SK-N-SH treated with all-trans-retinoic acid at 6 μM for 48 hours (cell line): ENCODE results near the gene SON.

ENCODE experiments used
- ATAC-seq: fragments of 200-7000 bp; cut with Tn5 transposase; 3 replicates; pipeline ENCODE4 v1.9.1; 2020; ENCODE audit warnings: mild to moderate bottlenecking, moderate library complexity
- ARNTL ChIP-seq: fragments of 450-650 bp; formaldehyde crosslinking; IDR thresholded peaks from 2 replicates; pipeline ENCODE4 v1.5.0; 2020; ENCODE audit warnings: low read depth, mild to moderate bottlenecking, moderate library complexity, borderline replicate concordance
- BACH2 ChIP-seq: fragments of 250-450 bp; sonication (Bioruptor Pico); IDR thresholded peaks from 2 replicates; pipeline ENCODE4 v1.9.0; 2021; ENCODE audit warnings: mild to moderate bottlenecking, borderline replicate concordance
- CREB5 ChIP-seq: fragments of 250-450 bp; sonication (Bioruptor Pico); IDR thresholded peaks from 2 replicates; pipeline ENCODE4 v1.5.1; 2020; ENCODE audit warnings: low read depth, mild to moderate bottlenecking, moderate library complexity
- CSDC2 ChIP-seq: fragments of 250-450 bp; sonication (Bioruptor Pico); IDR thresholded peaks from 2 replicates; pipeline ENCODE4 v1.5.0; 2020; ENCODE audit warnings: mild to moderate bottlenecking, moderate library complexity
- CSRNP3 ChIP-seq: fragments of 250-450 bp; sonication (Bioruptor Pico); IDR thresholded peaks from 2 replicates; pipeline ENCODE4 v1.5.1; 2021; ENCODE audit warnings: mild to moderate bottlenecking, moderate library complexity
- ESRRG ChIP-seq: fragments of 250-450 bp; sonication (Bioruptor Pico); IDR thresholded peaks from 2 replicates; pipeline ENCODE4 v1.6.1; 2021; ENCODE audit warnings: mild to moderate bottlenecking
- ISL1 ChIP-seq: fragments of 250-450 bp; sonication (Bioruptor Pico); IDR thresholded peaks from 2 replicates; pipeline ENCODE4 v2.1.2; 2022; ENCODE audit warnings: mild to moderate bottlenecking, moderate library complexity
- OSR1 ChIP-seq: fragments of 250-450 bp; sonication (Bioruptor Pico); IDR thresholded peaks from 2 replicates; pipeline ENCODE4 v1.8.0; 2022; ENCODE audit warnings: moderate library complexity, mild to moderate bottlenecking, inconsistent platforms
- POU6F1 ChIP-seq: fragments of 250-450 bp; sonication (Bioruptor Pico); IDR thresholded peaks from 2 replicates; pipeline ENCODE4 v1.8.0; 2021; ENCODE audit warnings: low read depth, mild to moderate bottlenecking, moderate library complexity, borderline replicate concordance
- PPARA ChIP-seq: fragments of 250-450 bp; sonication (Bioruptor Pico); IDR thresholded peaks from 2 replicates; pipeline ENCODE4 v1.5.0; 2020; ENCODE audit warnings: mild to moderate bottlenecking, borderline replicate concordance
- RARB ChIP-seq: fragments of 250-450 bp; sonication (Bioruptor Pico); IDR thresholded peaks from 2 replicates; pipeline ENCODE4 v1.8.0; 2021; ENCODE audit warnings: mild to moderate bottlenecking, moderate library complexity
- SNAI2 ChIP-seq: fragments of 250-450 bp; sonication (Bioruptor Pico); IDR thresholded peaks from 2 replicates; pipeline ENCODE4 v1.5.0; 2020; ENCODE audit warnings: mild to moderate bottlenecking, moderate library complexity
- TCF4 ChIP-seq: fragments of 250-450 bp; sonication (Bioruptor Pico); IDR thresholded peaks from 2 replicates; pipeline ENCODE4 v1.8.0; 2021; ENCODE audit warnings: mild to moderate bottlenecking, moderate library complexity, borderline replicate concordance
- TOX ChIP-seq: fragments of 250-450 bp; sonication (Bioruptor Pico); IDR thresholded peaks from 2 replicates; pipeline ENCODE4 v1.8.0; 2021; ENCODE audit warnings: mild to moderate bottlenecking, moderate library complexity, borderline replicate concordance
- TSHZ2 ChIP-seq: fragments of 250-450 bp; sonication (Bioruptor Pico); IDR thresholded peaks from 2 replicates; pipeline ENCODE4 v1.5.0; 2020; ENCODE audit warnings: mild to moderate bottlenecking, moderate library complexity
- ZC3H10 ChIP-seq: fragments of 250-450 bp; sonication (Bioruptor Pico); IDR thresholded peaks from 2 replicates; pipeline ENCODE4 v1.5.1; 2021; ENCODE audit warnings: mild to moderate bottlenecking, moderate library complexity
- ZFP3 ChIP-seq: fragments of 250-450 bp; sonication (Bioruptor Pico); IDR thresholded peaks from 2 replicates; pipeline ENCODE4 v1.5.0; 2020; ENCODE audit warnings: mild to moderate bottlenecking, moderate library complexity
- ZFP30 ChIP-seq: fragments of 450-650 bp; formaldehyde crosslinking; IDR thresholded peaks from 2 replicates; pipeline ENCODE4 v1.5.0; 2022; ENCODE audit warnings: mild to moderate bottlenecking, moderate library complexity
- ZNF565 ChIP-seq: fragments of 450-650 bp; formaldehyde crosslinking; conservative IDR thresholded peaks from 2 replicates; pipeline ENCODE4 v1.5.0; 2020; ENCODE audit warnings: low read depth, mild to moderate bottlenecking, moderate library complexity
- ZNF70 ChIP-seq: fragments of 450-650 bp; formaldehyde crosslinking; IDR thresholded peaks from 2 replicates; pipeline ENCODE4 v1.5.0; 2020; ENCODE audit warnings: mild to moderate bottlenecking, moderate library complexity
- ZNF8 ChIP-seq: fragments of 450-650 bp; formaldehyde crosslinking; IDR thresholded peaks from 2 replicates; pipeline ENCODE4 v1.5.0; 2020; ENCODE audit warnings: mild to moderate bottlenecking, moderate library complexity

SON gene

GRCh38 chr21:33495743-33496142 is 47.1 kb upstream of the SON start:
- no peak for ATAC-seq
- TF ChIP-seq ZFP3 (CRISPR knock-in tag), result no peak
- no peak for TF ChIP-seq POU6F1 (CRISPR knock-in tag)
- no peak for TF ChIP-seq TSHZ2 (CRISPR knock-in tag)
- TF ChIP-seq CSDC2 (CRISPR knock-in tag), result no peak
- no peak for TF ChIP-seq BACH2 (CRISPR knock-in tag)
- TF ChIP-seq ARNTL (CRISPR knock-in tag), result no peak
- TF ChIP-seq OSR1, result no peak
- TF ChIP-seq TCF4 (CRISPR knock-in tag), result no peak
- TF ChIP-seq, all 23 proteins: peak for 0

- TF ChIP-seq TCF4 (CRISPR knock-in tag), result no peak
- TF ChIP-seq OSR1, result no peak
- no peak for TF ChIP-seq CREB5 (CRISPR knock-in tag)
- TF ChIP-seq ZFP30, result no peak
- TF ChIP-seq RARB (CRISPR knock-in tag), result no peak
- no peak for TF ChIP-seq PPARA
- TF ChIP-seq ZNF70, result no peak
- no peak for TF ChIP-seq ESRRG (CRISPR knock-in tag)
- no peak for TF ChIP-seq ZC3H10 (CRISPR knock-in tag)
- no peak for TF ChIP-seq ZNF8 (CRISPR knock-in tag)
- no peak for TF ChIP-seq BACH2 (CRISPR knock-in tag)
- no peak for TF ChIP-seq CSRNP3 (CRISPR knock-in tag)
- no peak for TF ChIP-seq ZFP3 (CRISPR knock-in tag)
- no peak for TF ChIP-seq TOX (CRISPR knock-in tag)
- no peak for TF ChIP-seq ISL1
- no peak for TF ChIP-seq SNAI2 (CRISPR knock-in tag)
- TF ChIP-seq ARNTL (CRISPR knock-in tag), result no peak
- TF ChIP-seq ZNF565, result no peak
- TF ChIP-seq CSDC2 (CRISPR knock-in tag), result no peak
- no peak for ATAC-seq
These were observed 46.5 kb upstream of the SON start for GRCh38 chr21:33496345-33496744.

GRCh38 chr21:33505833-33506232 is 37.0 kb upstream of the SON start:
- no peak for ATAC-seq
- TF ChIP-seq RARB (CRISPR knock-in tag) (no peak), ZNF565 (no peak), TCF4 (CRISPR knock-in tag) (no peak), CSRNP3 (CRISPR knock-in tag) (no peak), ISL1 (no peak), CSDC2 (CRISPR knock-in tag) (no peak), SNAI2 (CRISPR knock-in tag) (no peak), ZFP30 (no peak), ZNF8 (CRISPR knock-in tag) (no peak), ESRRG (CRISPR knock-in tag) (no peak)
